HepG2 (cell line): ENCODE measurements around the gene SPATA33. TPM values are rescaled to one million over a fixed set of nuclear protein-coding genes. Genes with fewer than 3 reads are reported as not detected.
A peak's percentile ranks its signal among the peaks of the same experiment; 100 is the strongest.

Experiments
- ATAC-seq: fragments of 200-7000 bp; cut with Tn5 transposase; 3 replicates; pipeline ENCODE4 v1.9.1; 2020; ENCODE audit warnings: mild to moderate bottlenecking, moderate library complexity
- BruUV-seq: library from RNA; stranded (reverse); fragments of 400-500 nt; replicated peaks from 2 replicates; lab custom pipeline; 2021; lab: Mats Ljungman, UMichigan
- CTCF ChIA-PET: fragments of 300-600 bp; formaldehyde crosslinking; extraction: SDS; loops from one replicate; lab custom pipeline; 2021; ENCODE audit warnings: low total read pairs, inconsistent platforms, low intra/inter-chr PET ratio; lab: Yijun Ruan, JAX
- POLR2A ChIA-PET: fragments of 350-600 bp; sonication (Branson Sonifier 250); formaldehyde crosslinking; loops from one replicate; lab custom pipeline; 2020; ENCODE audit warnings: antibody characterized with exemption, inconsistent platforms; lab: Yijun Ruan, JAX
- DNase-seq: peaks from one replicate; pipeline ENCODE4 v3.0.0-alpha.2; 2015; ENCODE audit warnings: low spot score
- FAIRE-seq: peaks from 3 replicates; lab custom pipeline; 2011; peaks lifted over from hg19 to GRCh38; lab: Jason Lieb, UNC
- H2AFZ ChIP-seq: one replicate; pipeline ENCODE4 v1.6.1; 2011; ENCODE audit warnings: low read length, inconsistent platforms
- H3K27ac ChIP-seq: fragments of 300-600 bp; 3 replicates; pipeline ENCODE4 v1.8.0; 2011; ENCODE audit warnings: mixed run types, mild to moderate bottlenecking, mixed read lengths, low read length, inconsistent platforms; ENCODE audit not compliant: insufficient read depth; ENCODE audit errors: extremely low read length
- H3K27me3 ChIP-seq, 2 experiments: fragments of 200-600 bp in 1 of 2; 2 replicates in 1 of 2; 3 replicates in 1 of 2; pipeline versions ENCODE4 v1.6.0 to v1.8.0; 2011; ENCODE audit warnings: low read length in 2 of 2, mild to moderate bottlenecking in 2 of 2, moderate library complexity in 2 of 2, inconsistent platforms in 1 of 2; ENCODE audit not compliant: insufficient read depth in 2 of 2, control insufficient read depth in 1 of 2
- H3K36me3 ChIP-seq, 2 experiments: fragments of 200-600 bp in 1 of 2; replicated peaks in 1 of 2; 2 replicates in 1 of 2; 3 replicates in 1 of 2; pipeline versions ENCODE4 v1.5.1 to v1.8.0; 2011; ENCODE audit warnings: low read length in 2 of 2, inconsistent platforms in 1 of 2; ENCODE audit not compliant: insufficient read depth in 2 of 2, control insufficient read depth in 1 of 2
- H3K4me1 ChIP-seq: 2 replicates; pipeline ENCODE4 v1.5.1; 2012; ENCODE audit warnings: low read length, inconsistent platforms; ENCODE audit not compliant: insufficient read depth
- H3K4me2 ChIP-seq: 2 replicates; pipeline ENCODE4 v1.6.0; 2011; ENCODE audit warnings: low read depth, low read length, inconsistent platforms
- H3K4me3 ChIP-seq, 3 experiments: fragments of 200-600 bp in 1 of 3; sonication (generic), shearing (Covaris generic) in 1 of 3; replicated peaks in 1 of 3; 2 replicates each; pipeline ENCODE4 v1.5.1; 2011 to 2016; ENCODE audit warnings: low read length in 3 of 3, inconsistent platforms in 2 of 3, low read depth in 2 of 3, mild to moderate bottlenecking in 2 of 3, control low read depth in 1 of 3, mixed read lengths in 1 of 3; ENCODE audit not compliant: insufficient read depth in 1 of 3
- H3K79me2 ChIP-seq: one replicate; pipeline ENCODE4 v1.6.1; 2011; ENCODE audit warnings: low read length, inconsistent platforms; ENCODE audit not compliant: insufficient read depth
- H3K9ac ChIP-seq: 2 replicates; pipeline ENCODE4 v1.6.0; 2011; ENCODE audit warnings: mild to moderate bottlenecking, low read depth, low read length, inconsistent platforms; ENCODE audit not compliant: insufficient read depth
- H3K9me3 ChIP-seq: 2 replicates; pipeline ENCODE4 v1.5.1; 2012; ENCODE audit warnings: mild to moderate bottlenecking, low read length
- H4K20me1 ChIP-seq: 2 replicates; pipeline ENCODE4 v1.6.0; 2011; ENCODE audit warnings: inconsistent platforms, mild to moderate bottlenecking, low read length, moderate library complexity; ENCODE audit not compliant: insufficient read depth
- EHMT2 ChIP-seq: fragments of 200-600 bp; sonication (generic); IDR thresholded peaks from 2 replicates; pipeline ENCODE4 v1.7.0; 2017; ENCODE audit warnings: antibody characterized with exemption, low read depth, low read length, borderline replicate concordance
- MIER3 ChIP-seq: IDR thresholded peaks from 2 replicates; pipeline ENCODE4 v1.6.1; 2016; ENCODE audit warnings: missing compliant biosample characterization, borderline replicate concordance
- RBM22 ChIP-seq: fragments of 200-400 bp; formaldehyde crosslinking; optimal IDR thresholded peaks from 2 replicates; pipeline ENCODE3; 2017; ENCODE audit warnings: mild to moderate bottlenecking, low read length, moderate library complexity
- SMAD1 ChIP-seq: sonication (generic); formaldehyde crosslinking; IDR thresholded peaks from 2 replicates; pipeline ENCODE4 v1.4.0; 2020; ENCODE audit warnings: missing genetic modification reagents, low read depth, mild to moderate bottlenecking, borderline replicate concordance
- WGBS: methylation state at CpG from one replicate; pipeline ENCODE4 v1.1.6; 2017; ENCODE audit warnings: low lambda C conversion rate; 5-methylcytosine and 5-hydroxymethylcytosine counted together
- in situ Hi-C: cut with HindIII; loops from 2 replicates; pipeline ENCODE4 v1.10.0; 2017; ENCODE audit warnings: low pct_unique_long_range_greater_than_20kb; ENCODE audit not compliant: extremely low pct_ligation_motif_present
- intact Hi-C: fragments of 100-400 bp; cut with micrococcal nuclease; formaldehyde crosslinking; loops from one replicate; pipeline ENCODE4 v1.10.0; 2022; ENCODE audit not compliant: unreplicated experiment
- polyA plus RNA-seq, 8 experiments: library from polyadenylated mRNA; depleted of rRNA in 3 of 8; stranded (reverse) in 7 of 8; unstranded in 1 of 8; fragments of >200 nt; fragmentation: Illumina TruSeq in 4 of 8; extraction: Trizol in 4 of 8; gene quantifications; 2 replicates each; pipeline versions ENCODE4 v1.2.1 to v1.2.3, GENCODE V29; 2011 to 2016; ENCODE audit warnings: low read depth in 4 of 8, missing spikeins in 1 of 8, mixed read lengths in 1 of 8; ENCODE audit not compliant: insufficient read depth in 1 of 8
- total RNA-seq, 5 experiments: library from RNA; depleted of rRNA; stranded (reverse); fragments of >200 nt; fragmentation: Illumina TruSeq; extraction: Trizol; gene quantifications; 2 replicates each; pipeline ENCODE4 v1.2.3, GENCODE V29; 2016; ENCODE audit warnings: low read depth in 1 of 5
- TF ChIP-seq, protein P1 (sequence below): sonication (generic); formaldehyde crosslinking; IDR thresholded peaks from 2 replicates; pipeline ENCODE4 v1.4.0; 2020; ENCODE audit warnings: missing genetic modification reagents
- TF ChIP-seq, protein P2 (sequence below): sonication (generic); formaldehyde crosslinking; IDR thresholded peaks from 2 replicates; pipeline ENCODE4 v1.8.0; 2023; ENCODE audit warnings: mild to moderate bottlenecking, missing genetic modification reagents
- TF ChIP-seq, protein P3 (sequence below): sonication (generic); formaldehyde crosslinking; IDR thresholded peaks from 2 replicates; pipeline ENCODE4 v1.4.0; 2020; ENCODE audit warnings: missing genetic modification reagents

The SPATA33 gene
- total and polyA plus RNA-seq, 2 of the 13 experiments (the other 11 are each of a cell fraction or from before 2014, with no cell fraction given): 5.7 to 11.0 TPM

DNA sequence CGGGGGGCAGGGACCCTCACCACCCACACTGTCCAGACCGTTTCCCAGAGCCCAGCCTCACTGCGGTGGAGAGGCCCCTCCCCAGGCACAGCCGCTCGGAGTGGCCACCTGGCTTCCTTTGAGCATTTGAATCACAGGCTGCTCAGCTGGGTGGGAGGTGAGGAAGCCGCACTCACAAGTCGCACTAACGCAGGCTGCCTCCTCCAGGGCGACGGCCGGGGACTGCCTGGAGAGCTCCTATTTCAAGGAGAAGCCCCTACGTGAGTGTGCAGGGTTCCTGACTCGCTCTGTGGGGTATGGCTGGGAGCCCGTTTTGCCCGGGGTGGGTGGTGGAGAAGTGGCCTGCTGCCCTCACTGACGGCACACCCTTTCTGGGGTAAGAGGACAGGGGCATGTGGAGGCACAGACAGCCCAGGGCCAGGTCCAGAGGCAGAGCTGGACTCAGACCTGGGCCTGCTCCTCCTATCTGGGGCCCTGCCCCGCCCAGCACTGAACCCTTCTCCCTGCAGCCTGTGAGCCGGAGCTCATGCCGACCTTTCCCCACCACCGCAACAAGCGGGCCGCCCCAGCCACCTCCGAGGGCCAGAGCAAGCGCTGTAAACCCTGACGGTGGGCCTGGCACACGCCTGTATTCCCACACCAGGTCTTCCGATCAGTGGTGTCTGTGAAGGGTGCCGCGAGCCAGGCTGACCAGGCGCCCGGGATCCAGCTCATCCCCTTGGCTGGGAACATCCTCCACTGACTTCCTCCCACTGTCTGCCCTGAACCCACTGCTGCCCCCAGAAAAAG lies 37.6 kb downstream of the SPATA33 start (continued):
- TF ChIP-seq, protein P1, sequence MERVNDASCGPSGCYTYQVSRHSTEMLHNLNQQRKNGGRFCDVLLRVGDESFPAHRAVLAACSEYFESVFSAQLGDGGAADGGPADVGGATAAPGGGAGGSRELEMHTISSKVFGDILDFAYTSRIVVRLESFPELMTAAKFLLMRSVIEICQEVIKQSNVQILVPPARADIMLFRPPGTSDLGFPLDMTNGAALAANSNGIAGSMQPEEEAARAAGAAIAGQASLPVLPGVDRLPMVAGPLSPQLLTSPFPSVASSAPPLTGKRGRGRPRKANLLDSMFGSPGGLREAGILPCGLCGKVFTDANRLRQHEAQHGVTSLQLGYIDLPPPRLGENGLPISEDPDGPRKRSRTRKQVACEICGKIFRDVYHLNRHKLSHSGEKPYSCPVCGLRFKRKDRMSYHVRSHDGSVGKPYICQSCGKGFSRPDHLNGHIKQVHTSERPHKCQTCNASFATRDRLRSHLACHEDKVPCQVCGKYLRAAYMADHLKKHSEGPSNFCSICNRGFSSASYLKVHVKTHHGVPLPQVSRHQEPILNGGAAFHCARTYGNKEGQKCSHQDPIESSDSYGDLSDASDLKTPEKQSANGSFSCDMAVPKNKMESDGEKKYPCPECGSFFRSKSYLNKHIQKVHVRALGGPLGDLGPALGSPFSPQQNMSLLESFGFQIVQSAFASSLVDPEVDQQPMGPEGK (CRISPR knock-in tag): peak; percentile 61
- TF ChIP-seq SMAD1 (0 out of 2 replicates have a peak, but pooled peaks have one; percentile 77), EHMT2 (no peak), RBM22 (peak; percentile 69), MIER3 (CRISPR knock-in tag) (peak; percentile 37; the same call in 1 of the 2 replicates)
- TF ChIP-seq, protein P2, sequence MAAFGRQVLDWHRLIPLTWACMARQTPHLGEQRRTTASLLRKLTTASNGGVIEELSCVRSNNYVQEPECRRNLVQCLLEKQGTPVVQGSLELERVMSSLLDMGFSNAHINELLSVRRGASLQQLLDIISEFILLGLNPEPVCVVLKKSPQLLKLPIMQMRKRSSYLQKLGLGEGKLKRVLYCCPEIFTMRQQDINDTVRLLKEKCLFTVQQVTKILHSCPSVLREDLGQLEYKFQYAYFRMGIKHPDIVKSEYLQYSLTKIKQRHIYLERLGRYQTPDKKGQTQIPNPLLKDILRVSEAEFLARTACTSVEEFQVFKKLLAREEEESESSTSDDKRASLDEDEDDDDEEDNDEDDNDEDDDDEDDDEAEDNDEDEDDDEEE: 0 out of 2 replicates have a peak, but pooled peaks have one; percentile 14

DNA sequence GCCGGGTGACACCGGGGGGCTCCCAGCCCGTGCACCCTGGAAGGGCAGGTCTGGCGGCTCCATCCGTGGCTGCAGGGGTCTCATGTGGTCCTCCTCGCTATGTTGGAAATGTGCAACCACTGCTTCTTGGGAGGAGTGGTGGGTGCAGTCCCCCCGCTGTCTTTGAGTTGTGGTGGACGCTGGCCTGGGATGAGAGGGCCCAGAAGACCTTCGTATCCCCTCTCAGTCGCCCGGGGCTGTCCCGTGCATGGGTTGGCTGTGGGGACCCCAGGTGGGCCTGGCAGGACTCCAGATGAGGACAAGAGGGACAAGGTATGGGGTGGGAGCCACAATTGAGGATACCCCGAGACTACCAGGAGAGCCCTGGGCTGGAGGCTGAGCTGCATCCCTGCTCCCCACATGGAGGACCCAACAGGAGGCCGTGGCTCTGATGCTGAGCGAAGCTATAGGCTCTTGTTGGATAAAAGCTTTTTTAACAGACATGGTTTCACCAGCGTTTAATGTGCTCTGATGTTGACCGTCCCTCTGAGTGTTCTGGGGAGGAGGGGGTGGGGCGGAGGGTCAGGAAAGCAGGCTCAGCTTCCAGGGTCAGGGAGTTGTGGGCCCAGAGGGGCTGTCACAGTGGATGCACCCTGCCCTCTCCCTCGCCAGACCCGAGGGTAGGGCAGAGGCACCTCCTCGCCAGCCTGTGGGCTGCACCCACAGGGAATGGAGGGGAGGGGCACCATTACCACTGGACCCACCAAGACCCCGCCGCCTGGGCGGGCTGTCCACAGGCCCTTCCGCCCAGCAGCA lies 38.4 kb downstream of the SPATA33 start:
- H3K27me3 ChIP-seq: no peaks in the 10 kb centered on the region
- no peak for DNase-seq
- 86% methylated on average over 18 of the region's 25 CpGs for WGBS
- peaks cover 2% of the 10 kb centered on the region for H3K79me2 ChIP-seq
- no peak overlapping the region for H2AFZ ChIP-seq
- no peak for ATAC-seq
- in situ Hi-C loops: no loop called here
- 0 out of 6 replicates have a peak overlapping the region, but pooled peaks of 1 of the 3 experiments have one; percentile 65 for H3K4me3 ChIP-seq
- FAIRE-seq: no peak
- CTCF ChIA-PET: no interaction called here
- H3K9me3 ChIP-seq: no peaks in the 10 kb centered on the region
- H4K20me1 ChIP-seq: no peaks in the 10 kb centered on the region
- H3K4me1 ChIP-seq: peaks cover 71% of the 10 kb centered on the region
- no TSS peak for BruUV-seq
- POLR2A ChIA-PET: interaction anchor here (0.6 to 1.8 kb wide), 8 partner anchors 8 to 142 kb away, joined by 3 to 11 read pairs (median 4); partner anchors contain the start of genes CDK10, CHMP1A and SPATA33
- peaks cover 5 to 14% of the 10 kb centered on the region in 2 experiments; a peak in 2 of 5 replicates for H3K36me3 ChIP-seq
- H3K4me2 ChIP-seq: peak overlapping the region; percentile 74
- no peak overlapping the region for H3K27ac ChIP-seq
- no peak overlapping the region for H3K9ac ChIP-seq
- intact Hi-C loops: no loop called here
- TF ChIP-seq, protein P3, sequence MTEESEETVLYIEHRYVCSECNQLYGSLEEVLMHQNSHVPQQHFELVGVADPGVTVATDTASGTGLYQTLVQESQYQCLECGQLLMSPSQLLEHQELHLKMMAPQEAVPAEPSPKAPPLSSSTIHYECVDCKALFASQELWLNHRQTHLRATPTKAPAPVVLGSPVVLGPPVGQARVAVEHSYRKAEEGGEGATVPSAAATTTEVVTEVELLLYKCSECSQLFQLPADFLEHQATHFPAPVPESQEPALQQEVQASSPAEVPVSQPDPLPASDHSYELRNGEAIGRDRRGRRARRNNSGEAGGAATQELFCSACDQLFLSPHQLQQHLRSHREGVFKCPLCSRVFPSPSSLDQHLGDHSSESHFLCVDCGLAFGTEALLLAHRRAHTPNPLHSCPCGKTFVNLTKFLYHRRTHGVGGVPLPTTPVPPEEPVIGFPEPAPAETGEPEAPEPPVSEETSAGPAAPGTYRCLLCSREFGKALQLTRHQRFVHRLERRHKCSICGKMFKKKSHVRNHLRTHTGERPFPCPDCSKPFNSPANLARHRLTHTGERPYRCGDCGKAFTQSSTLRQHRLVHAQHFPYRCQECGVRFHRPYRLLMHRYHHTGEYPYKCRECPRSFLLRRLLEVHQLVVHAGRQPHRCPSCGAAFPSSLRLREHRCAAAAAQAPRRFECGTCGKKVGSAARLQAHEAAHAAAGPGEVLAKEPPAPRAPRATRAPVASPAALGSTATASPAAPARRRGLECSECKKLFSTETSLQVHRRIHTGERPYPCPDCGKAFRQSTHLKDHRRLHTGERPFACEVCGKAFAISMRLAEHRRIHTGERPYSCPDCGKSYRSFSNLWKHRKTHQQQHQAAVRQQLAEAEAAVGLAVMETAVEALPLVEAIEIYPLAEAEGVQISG (CRISPR knock-in tag): no peak
